Activated naive CD8-positive, alpha-beta T cell treated with anti-CD3 and anti-CD28 coated beads, Interleukin-2, amount 50 U/mL, for 24 hours (primary cell): Measurements from ENCODE around the gene MICU1.

ENCODE experiments used
- ATAC-seq: fragments of 150-1000 bp; cut with Tn5 transposase; one replicate; pipeline ENCODE4 v1.10.0; 2021
- DNase-seq: peaks from one replicate; pipeline ENCODE4 v3.0.0; 2021
- H3K27ac Mint-ChIP-seq: one replicate; pipeline ENCODE4 v1.8.0; 2021; ENCODE audit warnings: mild to moderate bottlenecking, mixed read lengths
- H3K27me3 Mint-ChIP-seq: one replicate; pipeline ENCODE4 v1.8.0; 2021; ENCODE audit warnings: mixed read lengths
- H3K36me3 Mint-ChIP-seq: one replicate; pipeline ENCODE4 v1.8.0; 2021; ENCODE audit warnings: low read depth, mixed read lengths
- H3K4me1 Mint-ChIP-seq: one replicate; pipeline ENCODE4 v1.8.0; 2021; ENCODE audit warnings: mixed read lengths
- H3K4me3 Mint-ChIP-seq: one replicate; pipeline ENCODE4 v1.8.0; 2021; ENCODE audit warnings: mild to moderate bottlenecking, moderate library complexity, mixed read lengths
- H3K9me3 Mint-ChIP-seq: one replicate; pipeline ENCODE4 v1.8.0; 2021; ENCODE audit warnings: mixed read lengths

Gene MICU1

GRCh38 chr10:72321248-72322029, 304.4 kb downstream of the MICU1 start:
- Mint-ChIP-seq H3K4me1 (peaks cover 78% of the 10 kb centered on the region), H3K36me3 (peaks cover 4% of the 10 kb centered on the region), H3K9me3 (no peaks in the 10 kb centered on the region), H3K27me3 (no peaks in the 10 kb centered on the region), H3K4me3 (peak overlapping the region; percentile 84), H3K27ac (peak overlapping the region; percentile 99)
- DNase-seq (no peak), ATAC-seq (no peak)

GRCh38 chr10:72320676-72321247, 305.1 kb downstream of the MICU1 start:
- DNase-seq: peak; percentile 78
- peak overlapping the region; percentile 84 for H3K4me3 Mint-ChIP-seq
- H3K27ac Mint-ChIP-seq: peak overlapping the region; percentile 99
- H3K9me3 Mint-ChIP-seq: no peaks in the 10 kb centered on the region
- H3K4me1 Mint-ChIP-seq: peaks cover 83% of the 10 kb centered on the region
- H3K27me3 Mint-ChIP-seq: no peaks in the 10 kb centered on the region
- peak; percentile 89 for ATAC-seq
- H3K36me3 Mint-ChIP-seq: peaks cover 4% of the 10 kb centered on the region

GRCh38 chr10:72319416-72320254, 306.2 kb downstream of the MICU1 start:
- Mint-ChIP-seq H3K27ac (peak overlapping the region; percentile 99), H3K27me3 (no peaks in the 10 kb centered on the region), H3K4me3 (peak overlapping the region; percentile 84), H3K9me3 (no peaks in the 10 kb centered on the region), H3K36me3 (peaks cover 4% of the 10 kb centered on the region), H3K4me1 (peaks cover 86% of the 10 kb centered on the region)
- DNase-seq (peak; percentile 91), ATAC-seq (peak; percentile 37)

- Mint-ChIP-seq H3K9me3 (no peaks in the 10 kb centered on the region), H3K27me3 (no peaks in the 10 kb centered on the region), H3K4me3 (peak overlapping the region; percentile 84), H3K27ac (peak overlapping the region; percentile 92), H3K36me3 (peaks cover 4% of the 10 kb centered on the region), H3K4me1 (peaks cover 78% of the 10 kb centered on the region)
- DNase-seq (peak; percentile 26), ATAC-seq (no peak)
These were observed 307.2 kb downstream of the MICU1 start for GRCh38 chr10:72318418-72319262.
